ENCODE measurements around the gene IGFBP2. TPM values are rescaled to one million over a fixed set of nuclear protein-coding genes. Genes with fewer than 3 reads are reported as not detected.

Gene IGFBP2
- total and polyA plus RNA-seq, 7 donors = 8.2 to 33.2 (median 12.8) TPM

GRCh38 chr2:216621292-216621691, 11.9 kb upstream of the IGFBP2 start:
- H3K27me3 ChIP-seq (ENCODE audit: insufficient read depth in 3 of 3, low read length in 2 of 3) = no peaks in the 10 kb centered on the region
- H3K27ac ChIP-seq = no peak overlapping the region
- 71 to 80% (median 80%) methylated on average over 4 of the region's 4 CpGs for WGBS, 3 donors
- ATAC-seq = no peak
- no peaks in the 10 kb centered on the region for H3K36me3 ChIP-seq (ENCODE audit: insufficient read depth in 1 of 2, low read depth in 1 of 2)
- no peak for DNase-seq
- H3K4me1 ChIP-seq = no peaks in the 10 kb centered on the region
- TF ChIP-seq CTCF (IDR thresholded peaks at IDR 0.05) = no peak
- intact Hi-C loops (cut with DNase I) = no loop called here
- H3K9me3 ChIP-seq = no peaks in the 10 kb centered on the region
- no peak overlapping the region for H3K4me3 ChIP-seq

GRCh38 chr2:216622526-216622925, 10.7 kb upstream of the IGFBP2 start:
- WGBS, 3 donors = 68 to 88% (median 75%) methylated on average over 4 of the region's 4 CpGs
- H3K27ac ChIP-seq = no peak overlapping the region
- no peak for ATAC-seq

GRCh38 chr2:216624251-216624650, 9.0 kb upstream of the IGFBP2 start:
- intact Hi-C loops (cut with DNase I) = no loop called here
- 97 to 100% (median 100%) methylated on average over 2 of the region's 2 CpGs for WGBS, 3 donors
- H3K9me3 ChIP-seq = no peaks in the 10 kb centered on the region
- ATAC-seq (no peak), DNase-seq (no peak)
- H3K36me3 ChIP-seq (ENCODE audit: insufficient read depth in 1 of 2, low read depth in 1 of 2) = no peaks in the 10 kb centered on the region
- H3K4me1 ChIP-seq = no peaks in the 10 kb centered on the region
- TF ChIP-seq CTCF (IDR thresholded peaks at IDR 0.05) = no peak
- no peak overlapping the region for H3K27ac ChIP-seq
- H3K4me3 ChIP-seq = no peak overlapping the region
- H3K27me3 ChIP-seq (ENCODE audit: insufficient read depth in 3 of 3, low read length in 2 of 3) = no peaks in the 10 kb centered on the region

More at GRCh38 chr2:216622526-216622925, 10.7 kb upstream of the IGFBP2 start:
- Histone ChIP-seq H3K9me3 (no peaks in the 10 kb centered on the region), H3K4me1 (no peaks in the 10 kb centered on the region), H3K27me3 (ENCODE audit: insufficient read depth in 3 of 3, low read length in 2 of 3) (no peaks in the 10 kb centered on the region), H3K36me3 (ENCODE audit: insufficient read depth in 1 of 2, low read depth in 1 of 2) (no peaks in the 10 kb centered on the region), H3K4me3 (no peak overlapping the region)
- intact Hi-C loops (cut with DNase I) = no loop called here
- TF ChIP-seq CTCF (IDR thresholded peaks at IDR 0.05) = no peak
- DNase-seq = no peak

GRCh38 chr2:216626168-216626874, 6.9 kb upstream of the IGFBP2 start:
- H3K4me1 ChIP-seq = no peaks in the 10 kb centered on the region
- WGBS, 3 donors = 86 to 89% (median 88%) methylated on average over 7 of the region's 7 CpGs

More at GRCh38 chr2:216626168-216626874, 6.9 kb upstream of the IGFBP2 start:
- Histone ChIP-seq H3K27me3 (ENCODE audit: insufficient read depth in 3 of 3, low read length in 2 of 3) (no peaks in the 10 kb centered on the region), H3K9me3 (no peaks in the 10 kb centered on the region), H3K27ac (no peak overlapping the region), H3K36me3 (ENCODE audit: insufficient read depth in 1 of 2, low read depth in 1 of 2) (no peaks in the 10 kb centered on the region), H3K4me3 (no peak overlapping the region)
- no peak for TF ChIP-seq CTCF (IDR thresholded peaks at IDR 0.05)
- intact Hi-C loops (cut with DNase I) = no loop called here
- no peak for ATAC-seq
- DNase-seq = no peak

All from psoas muscle (tissue), 8 donors.